Adrenal gland (tissue), 12 donors: ENCODE data around the gene ANKRD13A. TPM values are rescaled to one million over a fixed set of nuclear protein-coding genes. Genes with fewer than 3 reads are reported as not detected.

Experiments used
- DNase-seq, 7 donors: peaks; one replicate each; pipeline ENCODE4 v3.0.0-alpha.2; 2019 to 2020
- H3K27ac ChIP-seq, 5 donors: fragments of 200-600 bp; sonication (generic) in 4 of 5; 1 replicate in 3 of 5; 2 replicates in 2 of 5; pipeline versions ENCODE4 v1.5.1 to v1.8.0; 2016 to 2020; ENCODE audit warnings: mild to moderate bottlenecking in 1 of 5
- H3K27me3 ChIP-seq: fragments of 200-600 bp; 2 replicates; pipeline ENCODE4 v1.8.0; 2021
- H3K36me3 ChIP-seq, 2 donors: fragments of 200-600 bp; replicated peaks in 1 of 2; 1 replicate in 1 of 2; 2 replicates in 1 of 2; pipeline versions ENCODE4 v1.5.1 to v1.8.0; 2018 to 2022
- H3K4me1 ChIP-seq, 2 donors: fragments of 200-600 bp; replicated peaks in 1 of 2; 1 replicate in 1 of 2; 2 replicates in 1 of 2; pipeline versions ENCODE4 v1.5.1 to v1.8.0; 2018 to 2021
- H3K4me3 ChIP-seq, 4 donors: fragments of 200-600 bp; sonication (generic) in 3 of 4; one replicate each; pipeline ENCODE4 v1.5.1; 2016 to 2018
- H3K9me3 ChIP-seq, 3 donors: fragments of 200-600 bp; sonication (generic) in 1 of 3; replicated peaks in 1 of 3; 1 replicate in 2 of 3; 2 replicates in 1 of 3; pipeline versions ENCODE4 v1.5.1 to v1.8.0; 2016 to 2021
- POLR2A ChIP-seq, 2 donors: fragments of 450-650 bp; IDR thresholded peaks; one replicate each; pipeline ENCODE4 v1.6.1; 2017; ENCODE audit warnings: antibody characterized with exemption in 2 of 2, mild to moderate bottlenecking in 2 of 2, moderate library complexity in 1 of 2
- WGBS, 4 donors: extraction: QIAGEN DNeasy Blood & Tissue Kit in 2 of 4; methylation state at CpG; one replicate each; pipeline versions ENCODE4 v1.1.5 to v1.1.7; 2013 to 2017; 5-methylcytosine and 5-hydroxymethylcytosine counted together
- intact Hi-C, 2 donors: fragments of 100-400 bp; cut with DNase I; formaldehyde crosslinking; loops; one replicate each; pipeline versions ENCODE4 v1.14.1 to v1.15.0; 2022 to 2023
- polyA plus RNA-seq, 3 donors: library from polyadenylated mRNA; stranded (reverse); fragments of 200-250 nt in 2 of 3; fragments of 350-450 nt in 1 of 3; fragmentation: Illumina TruSeq in 1 of 3; extraction: RNeasy Lipid Tissue Mini Kit (QIAGEN cat#74804) in 1 of 3; gene quantifications; one replicate each; pipeline ENCODE4 v1.2.3, GENCODE V29; 2013 to 2014
- total RNA-seq, 9 donors: library from RNA; depleted of rRNA in 4 of 9; stranded (reverse); fragments of >200 nt in 4 of 9; fragments of 120-200 nt in 1 of 9; fragmentation: NEBNext Ultra II Directional in 1 of 9; extraction: Animal tissue kit (Norgen Biotek cat#: 25700) in 1 of 9; gene quantifications; one replicate each; pipeline versions ENCODE4 v1.1.0 to v1.2.4, GENCODE V29; 2013 to 2023
- TF ChIP-seq, protein P1 (sequence below), 6 experiments: fragments of 450-650 bp in 4 of 6; fragments of 200-600 bp in 2 of 6; sonication (generic) in 1 of 6; IDR thresholded peaks; 1 replicate in 5 of 6; 2 replicates in 1 of 6; pipeline versions ENCODE4 v1.5.1 to v1.8.0; 2016 to 2021; ENCODE audit warnings: antibody characterized with exemption in 6 of 6, mild to moderate bottlenecking in 2 of 6, moderate library complexity in 1 of 6
- donor health status: healthy with polysubstance abuse.
- donor health status: Bipolar disorder and iron deficiency.
- donor health status: DM: yes; HTN: yes; CAD: no.
- donor health status: DM: no; HTN: no; CAD: no.
- donor health status: DM: no; HTN: no; CAD: no.
- donor health status: DM: yes; HTN: yes; CAD: no.

Gene ANKRD13A
- total and polyA plus RNA-seq, 12 donors = 17.1 to 84.5 (median 41.7) TPM

- TF ChIP-seq, protein P1, sequence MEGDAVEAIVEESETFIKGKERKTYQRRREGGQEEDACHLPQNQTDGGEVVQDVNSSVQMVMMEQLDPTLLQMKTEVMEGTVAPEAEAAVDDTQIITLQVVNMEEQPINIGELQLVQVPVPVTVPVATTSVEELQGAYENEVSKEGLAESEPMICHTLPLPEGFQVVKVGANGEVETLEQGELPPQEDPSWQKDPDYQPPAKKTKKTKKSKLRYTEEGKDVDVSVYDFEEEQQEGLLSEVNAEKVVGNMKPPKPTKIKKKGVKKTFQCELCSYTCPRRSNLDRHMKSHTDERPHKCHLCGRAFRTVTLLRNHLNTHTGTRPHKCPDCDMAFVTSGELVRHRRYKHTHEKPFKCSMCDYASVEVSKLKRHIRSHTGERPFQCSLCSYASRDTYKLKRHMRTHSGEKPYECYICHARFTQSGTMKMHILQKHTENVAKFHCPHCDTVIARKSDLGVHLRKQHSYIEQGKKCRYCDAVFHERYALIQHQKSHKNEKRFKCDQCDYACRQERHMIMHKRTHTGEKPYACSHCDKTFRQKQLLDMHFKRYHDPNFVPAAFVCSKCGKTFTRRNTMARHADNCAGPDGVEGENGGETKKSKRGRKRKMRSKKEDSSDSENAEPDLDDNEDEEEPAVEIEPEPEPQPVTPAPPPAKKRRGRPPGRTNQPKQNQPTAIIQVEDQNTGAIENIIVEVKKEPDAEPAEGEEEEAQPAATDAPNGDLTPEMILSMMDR (IDR thresholded peaks at IDR 0.05) = no peak
- TF ChIP-seq POLR2A (IDR thresholded peaks at IDR 0.05) = no peak
- 19 to 38% (median 33%) methylated on average over 18 to 19 of the region's 19 CpGs for WGBS, 4 donors
- intact Hi-C loops = no loop called here
- no peaks in the 10 kb centered on the region for H3K9me3 ChIP-seq
- peak overlapping the region in 2 of 5 donors; percentile 26 to 29 for H3K27ac ChIP-seq
- no peaks in the 10 kb centered on the region for H3K36me3 ChIP-seq
- H3K27me3 ChIP-seq = no peaks in the 10 kb centered on the region
- H3K4me1 ChIP-seq = no peaks in the 10 kb centered on the region
- DNase-seq = peak in 6 of 7 donors; percentile 31 to 68 (median 40)
- peak overlapping the region in 2 of 4 donors; percentile 3 to 53 for H3K4me3 ChIP-seq
Measured at GRCh38 chr12:110073049-110073831, 74.0 kb downstream of the ANKRD13A start.

DNA sequence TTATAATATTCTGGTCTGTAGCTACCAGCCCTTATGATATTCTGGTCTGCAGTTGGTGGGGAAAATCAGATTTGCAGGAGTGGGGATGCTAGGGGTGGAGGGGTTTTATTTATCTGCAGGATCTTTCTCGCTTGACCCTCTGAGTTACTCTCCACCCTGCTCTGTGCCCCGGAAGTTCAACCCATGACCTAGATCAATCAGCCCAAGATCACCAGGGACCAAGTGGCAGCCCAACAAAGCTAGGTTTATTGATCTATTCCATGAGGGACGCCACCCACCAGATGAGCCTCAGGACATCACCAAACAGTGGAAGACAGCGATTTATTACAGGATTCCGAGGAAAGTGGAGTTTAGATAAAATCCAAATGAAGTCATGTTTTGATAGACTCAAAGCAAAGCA lies 74.9 kb downstream of the ANKRD13A start:
- TF ChIP-seq, protein P1 (IDR thresholded peaks at IDR 0.05) = no peak
- no peak for TF ChIP-seq POLR2A (IDR thresholded peaks at IDR 0.05)
- no peak for DNase-seq
- no peak overlapping the region for H3K4me3 ChIP-seq
- WGBS, 4 donors = 77 to 85% (median 83%) methylated on average over 5 of the region's 5 CpGs
- intact Hi-C loops = no loop called here
- H3K4me1 ChIP-seq = no peaks in the 10 kb centered on the region
- H3K27ac ChIP-seq = no peak overlapping the region
- no peaks in the 10 kb centered on the region for H3K9me3 ChIP-seq
- H3K36me3 ChIP-seq = no peaks in the 10 kb centered on the region
- H3K27me3 ChIP-seq = no peaks in the 10 kb centered on the region

GRCh38 chr12:110075880-110076279 lies 76.7 kb downstream of the ANKRD13A start:
- no peak overlapping the region for H3K4me3 ChIP-seq
- H3K4me1 ChIP-seq = peaks cover 0 to 5% of the 10 kb centered on the region in 2 donors
- no peaks in the 10 kb centered on the region for H3K9me3 ChIP-seq
- WGBS, 4 donors = 95 to 100% (median 99%) methylated on average over 1 of the region's 1 CpG
- intact Hi-C loops = no loop called here
- no peak overlapping the region for H3K27ac ChIP-seq
- no peaks in the 10 kb centered on the region for H3K27me3 ChIP-seq
- DNase-seq = no peak
- no peak for TF ChIP-seq POLR2A (IDR thresholded peaks at IDR 0.05)
- TF ChIP-seq, protein P1 (IDR thresholded peaks at IDR 0.05) = no peak
- H3K36me3 ChIP-seq = no peaks in the 10 kb centered on the region

- H3K4me3 ChIP-seq = no peak overlapping the region
- H3K27me3 ChIP-seq = no peaks in the 10 kb centered on the region
- TF ChIP-seq, protein P1 (IDR thresholded peaks at IDR 0.05) = no peak
- TF ChIP-seq POLR2A (IDR thresholded peaks at IDR 0.05) = no peak
- no peaks in the 10 kb centered on the region for H3K9me3 ChIP-seq
- DNase-seq = no peak
- no peaks in the 10 kb centered on the region for H3K36me3 ChIP-seq
- no peak overlapping the region for H3K27ac ChIP-seq
- WGBS, 4 donors = 63 to 84% (median 67%) methylated on average over 4 of the region's 4 CpGs
- intact Hi-C loops = no loop called here
- H3K4me1 ChIP-seq = peaks cover 0 to 5% of the 10 kb centered on the region in 2 donors
Measured at GRCh38 chr12:110077800-110078199, 78.6 kb downstream of the ANKRD13A start.
